HepG2 (cell line): Measurements from ENCODE around the gene NPAS2. TPM values are rescaled to one million over a fixed set of nuclear protein-coding genes. Genes with fewer than 3 reads are reported as not detected.

Experiments
- BCL6 ChIP-seq: IDR thresholded peaks from 2 replicates; pipeline ENCODE4 v1.6.1; 2016; ENCODE audit warnings: missing genetic modification reagents, missing compliant biosample characterization
- FOXA1 ChIP-seq, 2 experiments: fragments of 450-650 bp in 1 of 2; sonication (generic) in 1 of 2; formaldehyde crosslinking in 1 of 2; IDR thresholded peaks; 2 replicates each; pipeline versions ENCODE4 v1.4.0 to v1.6.1; 2016 to 2020; ENCODE audit warnings: missing genetic modification reagents in 1 of 2
- HDAC2 ChIP-seq: sonication (generic); formaldehyde crosslinking; IDR thresholded peaks from 2 replicates; pipeline ENCODE4 v1.4.0; 2020; ENCODE audit warnings: missing genetic modification reagents
- HIC2 ChIP-seq: sonication (generic); formaldehyde crosslinking; IDR thresholded peaks from 2 replicates; pipeline ENCODE4 v1.9.0; 2022; ENCODE audit warnings: low read depth, missing genetic modification reagents
- IRF2 ChIP-seq: IDR thresholded peaks from 2 replicates; pipeline ENCODE4 v1.6.1; 2018; ENCODE audit warnings: missing genetic modification reagents, missing compliant biosample characterization
- KAT8 ChIP-seq: IDR thresholded peaks from 2 replicates; pipeline ENCODE4 v1.6.1; 2016; ENCODE audit warnings: missing genetic modification reagents, missing compliant biosample characterization
- KDM6A ChIP-seq: IDR thresholded peaks from 2 replicates; pipeline ENCODE4 v1.6.1; 2016; ENCODE audit warnings: low read depth
- MIER3 ChIP-seq: IDR thresholded peaks from 2 replicates; pipeline ENCODE4 v1.6.1; 2016; ENCODE audit warnings: missing compliant biosample characterization, borderline replicate concordance
- PAXIP1 ChIP-seq: sonication (generic); formaldehyde crosslinking; conservative IDR thresholded peaks from 2 replicates; pipeline ENCODE4 v1.4.0; 2020; ENCODE audit warnings: mild to moderate bottlenecking, missing genetic modification reagents, moderate library complexity
- PHF21A ChIP-seq: sonication (generic); formaldehyde crosslinking; IDR thresholded peaks from 2 replicates; pipeline ENCODE4 v1.5.0; 2020; ENCODE audit warnings: mild to moderate bottlenecking, missing genetic modification reagents
- REXO4 ChIP-seq: sonication (generic); formaldehyde crosslinking; IDR thresholded peaks from 2 replicates; pipeline ENCODE4 v1.8.0; 2022; ENCODE audit warnings: missing genetic modification reagents, mild to moderate bottlenecking, borderline replicate concordance
- SAP130 ChIP-seq: IDR thresholded peaks from 2 replicates; pipeline ENCODE4 v1.6.1; 2016; ENCODE audit warnings: low read depth
- SETDB1 ChIP-seq: sonication (generic); formaldehyde crosslinking; IDR thresholded peaks from 2 replicates; pipeline ENCODE4 v1.5.1; 2020; ENCODE audit warnings: missing genetic modification reagents, mild to moderate bottlenecking, borderline replicate concordance
- SMC3 ChIP-seq: IDR thresholded peaks from 2 replicates; pipeline ENCODE4 v1.6.1; 2011; ENCODE audit warnings: low read length, improper control_type of control experiment
- TEAD3 ChIP-seq: optimal IDR thresholded peaks from 2 replicates; pipeline ENCODE3; 2016; ENCODE audit warnings: borderline replicate concordance
- ZMAT3 ChIP-seq: sonication (generic); formaldehyde crosslinking; conservative IDR thresholded peaks from 2 replicates; pipeline ENCODE4 v1.7.0; 2021; ENCODE audit warnings: missing genetic modification reagents
- ZNF644 ChIP-seq: IDR thresholded peaks from 2 replicates; pipeline ENCODE4 v1.6.1; 2016; ENCODE audit warnings: low read depth
- ZNF7 ChIP-seq: IDR thresholded peaks from 2 replicates; pipeline ENCODE4 v1.6.1; 2016; ENCODE audit warnings: missing biosample characterization, missing genetic modification reagents
- ZNF777 ChIP-seq: sonication (generic); formaldehyde crosslinking; IDR thresholded peaks from 2 replicates; pipeline ENCODE4 v1.4.0; 2020; ENCODE audit warnings: missing genetic modification reagents
- ZNF879 ChIP-seq: sonication (generic); formaldehyde crosslinking; IDR thresholded peaks from 2 replicates; pipeline ENCODE4 v1.8.1; 2023; ENCODE audit warnings: missing genetic modification reagents
- polyA plus RNA-seq, 8 experiments: library from polyadenylated mRNA; depleted of rRNA in 3 of 8; stranded (reverse) in 7 of 8; unstranded in 1 of 8; fragments of >200 nt; fragmentation: Illumina TruSeq in 4 of 8; extraction: Trizol in 4 of 8; gene quantifications; 2 replicates each; pipeline versions ENCODE4 v1.2.1 to v1.2.3, GENCODE V29; 2011 to 2016; ENCODE audit warnings: low read depth in 4 of 8, missing spikeins in 1 of 8, mixed read lengths in 1 of 8; ENCODE audit not compliant: insufficient read depth in 1 of 8
- total RNA-seq, 5 experiments: library from RNA; depleted of rRNA; stranded (reverse); fragments of >200 nt; fragmentation: Illumina TruSeq; extraction: Trizol; gene quantifications; 2 replicates each; pipeline ENCODE4 v1.2.3, GENCODE V29; 2016; ENCODE audit warnings: low read depth in 1 of 5
- TF ChIP-seq, protein P1 (sequence below): sonication (generic); formaldehyde crosslinking; IDR thresholded peaks from 2 replicates; pipeline ENCODE4 v1.4.0; 2020; ENCODE audit warnings: missing genetic modification reagents, borderline replicate concordance
- TF ChIP-seq, protein P2 (sequence below): sonication (generic); formaldehyde crosslinking; IDR thresholded peaks from 2 replicates; pipeline ENCODE4 v1.4.0; 2020; ENCODE audit warnings: missing genetic modification reagents, borderline replicate concordance
- TF ChIP-seq, protein P3 (sequence below): IDR thresholded peaks from 2 replicates; pipeline ENCODE4 v1.6.1; 2016; ENCODE audit warnings: missing genetic modification reagents, missing compliant biosample characterization

The NPAS2 gene
- total and polyA plus RNA-seq, 2 of the 13 experiments (the other 11 are each of a cell fraction or from before 2014, with no cell fraction given): 14.8 to 37.5 TPM

DNA sequence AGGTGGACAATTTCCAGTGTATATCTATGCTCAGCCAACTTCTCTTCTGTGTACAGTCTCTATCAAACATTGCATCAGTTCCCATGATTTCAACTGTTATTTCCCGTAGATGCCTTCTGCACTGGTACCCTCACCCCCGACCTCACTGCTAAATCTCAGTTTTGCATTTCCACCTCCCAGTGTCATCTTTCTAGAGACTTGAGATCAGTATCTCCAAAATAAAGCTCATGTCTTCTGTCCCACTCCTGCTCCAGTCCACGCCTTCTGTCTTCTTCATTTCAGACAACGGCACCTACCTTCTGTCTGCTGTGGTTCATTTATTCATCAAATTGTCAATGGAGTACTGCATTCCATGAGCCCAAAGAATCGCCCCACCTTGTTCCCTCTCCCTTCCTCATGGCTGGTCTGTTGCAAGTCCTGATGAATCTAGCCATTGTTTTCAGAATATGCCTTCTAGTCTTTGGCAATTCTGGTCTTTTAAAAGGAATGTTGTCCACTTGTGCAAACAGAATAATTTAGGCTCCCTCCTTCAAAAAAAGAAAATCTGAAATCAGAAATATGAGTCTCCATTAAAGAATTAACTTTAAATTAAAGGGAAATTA is 23.3 kb upstream of the NPAS2 start (continued):
- TF ChIP-seq SAP130 (CRISPR knock-in tag): peak; percentile 32; the same call in 1 of the 2 replicates
- TF ChIP-seq, protein P1, sequence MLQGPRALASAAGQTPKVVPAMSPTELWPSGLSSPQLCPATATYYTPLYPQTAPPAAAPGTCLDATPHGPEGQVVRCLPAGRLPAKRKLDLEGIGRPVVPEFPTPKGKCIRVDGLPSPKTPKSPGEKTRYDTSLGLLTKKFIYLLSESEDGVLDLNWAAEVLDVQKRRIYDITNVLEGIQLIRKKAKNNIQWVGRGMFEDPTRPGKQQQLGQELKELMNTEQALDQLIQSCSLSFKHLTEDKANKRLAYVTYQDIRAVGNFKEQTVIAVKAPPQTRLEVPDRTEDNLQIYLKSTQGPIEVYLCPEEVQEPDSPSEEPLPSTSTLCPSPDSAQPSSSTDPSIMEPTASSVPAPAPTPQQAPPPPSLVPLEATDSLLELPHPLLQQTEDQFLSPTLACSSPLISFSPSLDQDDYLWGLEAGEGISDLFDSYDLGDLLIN (CRISPR knock-in tag): no peak
- TF ChIP-seq, protein P2, sequence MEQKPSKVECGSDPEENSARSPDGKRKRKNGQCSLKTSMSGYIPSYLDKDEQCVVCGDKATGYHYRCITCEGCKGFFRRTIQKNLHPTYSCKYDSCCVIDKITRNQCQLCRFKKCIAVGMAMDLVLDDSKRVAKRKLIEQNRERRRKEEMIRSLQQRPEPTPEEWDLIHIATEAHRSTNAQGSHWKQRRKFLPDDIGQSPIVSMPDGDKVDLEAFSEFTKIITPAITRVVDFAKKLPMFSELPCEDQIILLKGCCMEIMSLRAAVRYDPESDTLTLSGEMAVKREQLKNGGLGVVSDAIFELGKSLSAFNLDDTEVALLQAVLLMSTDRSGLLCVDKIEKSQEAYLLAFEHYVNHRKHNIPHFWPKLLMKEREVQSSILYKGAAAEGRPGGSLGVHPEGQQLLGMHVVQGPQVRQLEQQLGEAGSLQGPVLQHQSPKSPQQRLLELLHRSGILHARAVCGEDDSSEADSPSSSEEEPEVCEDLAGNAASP (CRISPR knock-in tag): no peak
- TF ChIP-seq PAXIP1 (CRISPR knock-in tag): no peak
- TF ChIP-seq MIER3: peak; percentile 50; the same call in 1 of the 2 replicates
- no peak for TF ChIP-seq HIC2
- peak; percentile 83 for TF ChIP-seq ZNF644 (CRISPR knock-in tag)
- TF ChIP-seq, protein P3, sequence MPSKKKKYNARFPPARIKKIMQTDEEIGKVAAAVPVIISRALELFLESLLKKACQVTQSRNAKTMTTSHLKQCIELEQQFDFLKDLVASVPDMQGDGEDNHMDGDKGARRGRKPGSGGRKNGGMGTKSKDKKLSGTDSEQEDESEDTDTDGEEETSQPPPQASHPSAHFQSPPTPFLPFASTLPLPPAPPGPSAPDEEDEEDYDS (CRISPR knock-in tag): 0 out of 2 replicates have a peak, but pooled peaks have one; percentile 25
- peak; percentile 80 for TF ChIP-seq BCL6 (CRISPR knock-in tag)
- TF ChIP-seq KDM6A (CRISPR knock-in tag): no peak
- TF ChIP-seq HDAC2 (CRISPR knock-in tag): peak; percentile 43; the same call in 1 of the 2 replicates
- no peak for TF ChIP-seq KAT8 (CRISPR knock-in tag)
- no peak for TF ChIP-seq ZNF7
- TF ChIP-seq SMC3: 0 out of 2 replicates have a peak, but pooled peaks have one; percentile 8
- TF ChIP-seq ZMAT3 (CRISPR knock-in tag): no peak
- TF ChIP-seq ZNF879 (CRISPR knock-in tag): no peak
- no peak for TF ChIP-seq ZNF777
- TF ChIP-seq TEAD3 (CRISPR knock-in tag): peak; percentile 87
- TF ChIP-seq IRF2: no peak
- TF ChIP-seq SETDB1 (CRISPR knock-in tag): no peak
- TF ChIP-seq FOXA1 (IDR thresholded peaks at IDR 0.05): no peak
- TF ChIP-seq FOXA1 (CRISPR knock-in tag; IDR thresholded peaks at IDR 0.05): peak; percentile 10; the same call in 1 of the 2 replicates
- no peak for TF ChIP-seq REXO4 (CRISPR knock-in tag)
- 0 out of 2 replicates have a peak, but pooled peaks have one; percentile 18 for TF ChIP-seq PHF21A (CRISPR knock-in tag)
- TF ChIP-seq, all 625 proteins: peak for 34
